GM23248 (cell line): ENCODE data around the gene SRRM5. TPM values are rescaled to one million over a fixed set of nuclear protein-coding genes. Genes with fewer than 3 reads are reported as not detected.

Experiments used
- DNase-seq: peaks from one replicate; pipeline ENCODE4 v3.0.0-alpha.2; 2015
- H2AFZ ChIP-seq: fragments of 200-600 bp; sonication (generic); 2 replicates; pipeline ENCODE4 v1.6.1; 2016; ENCODE audit warnings: antibody characterized with exemption
- H3F3A ChIP-seq: fragments of 200-600 bp; sonication (generic); 2 replicates; pipeline ENCODE4 v1.6.1; 2016; ENCODE audit warnings: mild to moderate bottlenecking, antibody characterized with exemption, mixed run types; ENCODE audit not compliant: insufficient read depth
- H3K27ac ChIP-seq: fragments of 200-600 bp; sonication (generic); 2 replicates; pipeline ENCODE4 v1.5.1; 2016; ENCODE audit warnings: mild to moderate bottlenecking
- H3K27me3 ChIP-seq: fragments of 200-600 bp; sonication (generic); replicated peaks from 2 replicates; pipeline ENCODE4 v1.6.1; 2016; ENCODE audit warnings: mild to moderate bottlenecking; ENCODE audit not compliant: insufficient read depth
- H3K36me3 ChIP-seq: fragments of 200-600 bp; sonication (generic); 2 replicates; pipeline ENCODE4 v1.6.1; 2016; ENCODE audit warnings: low read depth, mild to moderate bottlenecking
- H3K4me1 ChIP-seq: fragments of 200-600 bp; sonication (generic); 2 replicates; pipeline ENCODE4 v1.6.1; 2016; ENCODE audit warnings: mild to moderate bottlenecking; ENCODE audit not compliant: insufficient read depth
- H3K4me2 ChIP-seq: fragments of 200-600 bp; sonication (generic); one replicate; pipeline ENCODE4 v1.6.1; 2016; ENCODE audit warnings: mild to moderate bottlenecking; ENCODE audit not compliant: unreplicated experiment
- H3K4me3 ChIP-seq: fragments of 200-600 bp; sonication (generic); 2 replicates; pipeline ENCODE4 v1.5.1; 2016; ENCODE audit warnings: mild to moderate bottlenecking
- H3K79me2 ChIP-seq: fragments of 200-600 bp; sonication (generic); 2 replicates; pipeline ENCODE4 v1.6.1; 2016; ENCODE audit warnings: mild to moderate bottlenecking; ENCODE audit not compliant: insufficient read depth
- H3K9ac ChIP-seq: fragments of 200-600 bp; sonication (generic); 2 replicates; pipeline ENCODE4 v1.6.1; 2016; ENCODE audit warnings: mild to moderate bottlenecking
- H3K9me2 ChIP-seq: fragments of 200-600 bp; sonication (generic); 2 replicates; pipeline ENCODE4 v1.6.1; 2016; ENCODE audit warnings: mixed run types, mild to moderate bottlenecking, moderate library complexity; ENCODE audit not compliant: insufficient read depth
- H3K9me3 ChIP-seq: fragments of 200-600 bp; sonication (generic); one replicate; pipeline ENCODE4 v1.6.1; 2017; ENCODE audit warnings: low read depth
- H4K20me1 ChIP-seq: fragments of 200-600 bp; sonication (generic); 2 replicates; pipeline ENCODE4 v1.6.0; 2016; ENCODE audit not compliant: insufficient read depth
- EZH2 ChIP-seq: fragments of 200-600 bp; sonication (generic); IDR thresholded peaks from 2 replicates; pipeline ENCODE4 v1.6.1; 2018; ENCODE audit warnings: antibody characterized with exemption, mild to moderate bottlenecking; ENCODE audit not compliant: insufficient read depth, poor library complexity, severe bottlenecking
- EZH2phosphoT487 ChIP-seq: fragments of 200-600 bp; sonication (generic); IDR thresholded peaks from 2 replicates; pipeline ENCODE4 v1.6.1; 2018; ENCODE audit warnings: antibody characterized with exemption, moderate library complexity, mild to moderate bottlenecking, low read depth; ENCODE audit not compliant: insufficient read depth
- WGBS, 2 experiments: methylation state at CpG; one replicate each; pipeline ENCODE4 v1.1.6; 2015 to 2017; ENCODE audit warnings: low lambda C conversion rate in 2 of 2, low coverage in 1 of 2; ENCODE audit errors: missing lambda C conversion rate in 2 of 2; 5-methylcytosine and 5-hydroxymethylcytosine counted together
- in situ Hi-C: fragments of 300-500 bp; cut with MboI; formaldehyde crosslinking; loops from 2 replicates; pipeline ENCODE4 v1.15.0; 2020
- polyA plus RNA-seq: library from polyadenylated mRNA; unstranded; fragments of >200 nt; fragmentation: Nextera tagmentation; extraction: Ambion mirVana; gene quantifications from 2 replicates; pipeline ENCODE4 v1.2.1, GENCODE V29; 2016
- total RNA-seq: library from RNA; depleted of rRNA; stranded (reverse); fragments of >200 nt; shearing (Covaris generic); gene quantifications from 2 replicates; pipeline ENCODE4 v1.2.3, GENCODE V29; 2014; rRNA removed

The SRRM5 gene, protein sequence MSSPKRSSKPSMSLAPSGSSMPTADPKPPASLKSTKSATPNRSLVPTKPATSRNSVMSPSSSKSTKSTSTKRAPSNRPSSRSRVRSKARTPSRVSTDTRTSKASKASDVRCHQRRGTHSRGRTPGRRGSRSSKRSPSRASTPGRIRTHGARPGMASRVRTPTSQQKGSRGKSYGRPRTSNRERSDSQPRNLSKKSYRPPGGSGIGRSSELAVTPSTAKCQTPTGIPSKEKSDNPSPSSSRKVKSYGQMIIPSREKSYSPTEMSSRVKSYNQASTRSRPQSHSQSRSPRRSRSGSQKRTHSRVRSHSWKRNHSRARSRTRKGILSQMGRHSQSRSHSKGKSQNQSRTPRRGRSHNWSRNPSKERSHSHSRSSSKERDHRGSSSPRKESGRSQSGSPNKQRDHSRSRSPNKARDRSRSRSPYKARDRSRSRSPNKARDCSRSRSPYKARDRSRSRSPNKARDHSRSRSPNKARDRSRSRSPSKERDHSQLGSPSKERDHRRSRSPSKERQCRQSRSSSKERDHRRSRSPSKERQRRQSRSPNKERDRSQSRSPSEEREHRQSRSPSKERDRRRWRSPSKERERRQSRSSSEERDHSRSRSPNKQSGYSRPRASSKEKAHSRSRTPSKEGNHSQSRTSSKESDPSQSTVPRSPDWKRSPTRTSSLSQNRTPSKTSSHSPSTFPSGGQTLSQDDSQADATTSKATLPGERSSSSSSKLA
- total RNA-seq (not detected in 2 replicates), polyA plus RNA-seq (not detected in 2 replicates)

DNA sequence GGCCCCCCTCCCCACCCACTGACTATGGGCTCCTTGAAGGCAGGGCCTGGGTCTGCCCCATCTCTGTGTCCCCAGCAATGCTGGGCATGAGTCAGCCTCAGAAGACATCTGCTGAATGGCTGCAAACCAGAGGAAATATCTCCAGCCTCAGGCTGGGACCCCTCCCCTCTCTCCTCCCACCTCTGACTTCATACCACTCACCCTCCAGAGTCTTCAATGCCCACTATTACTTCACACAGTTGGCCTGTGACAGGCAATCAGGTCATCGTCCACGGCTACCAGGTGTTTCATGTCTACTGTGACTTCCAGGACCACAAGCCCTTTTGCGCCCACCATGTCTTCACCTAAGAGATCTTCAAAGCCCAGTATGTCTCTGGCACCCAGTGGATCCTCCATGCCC lies at the start of gene SRRM5:
SRRM5 (plus strand) TSS at position 301 of the 400 bp plus-strand sequence; CDS start at position 335, 34 bp downstream.
- Histone ChIP-seq H3K4me1 (no peaks in the 10 kb centered on the region), H3K27me3 (no peaks in the 10 kb centered on the region), H3K4me3 (no peak within 1 kb of the TSS), H3K9ac (no peak within 1 kb of the TSS), H3K9me2 (no peaks in the 10 kb centered on the region), H4K20me1 (no peaks in the 10 kb centered on the region), H2AFZ (no peak within 1 kb of the TSS), H3K36me3 (no peaks in the 10 kb centered on the region), H3K9me3 (no peaks in the 10 kb centered on the region), H3K4me2 (no peak within 1 kb of the TSS), H3K79me2 (peaks cover 53% of the 10 kb centered on the region), H3K27ac (no peak within 1 kb of the TSS), H3F3A (no peaks in the 10 kb centered on the region)
- in situ Hi-C loops: no loop called here
- 90 to 98% methylated on average over 3 of the region's 3 CpGs for WGBS, 2 experiments
- no peak for TF ChIP-seq EZH2
- no peak for TF ChIP-seq EZH2phosphoT487
- DNase-seq: no peak

DNA sequence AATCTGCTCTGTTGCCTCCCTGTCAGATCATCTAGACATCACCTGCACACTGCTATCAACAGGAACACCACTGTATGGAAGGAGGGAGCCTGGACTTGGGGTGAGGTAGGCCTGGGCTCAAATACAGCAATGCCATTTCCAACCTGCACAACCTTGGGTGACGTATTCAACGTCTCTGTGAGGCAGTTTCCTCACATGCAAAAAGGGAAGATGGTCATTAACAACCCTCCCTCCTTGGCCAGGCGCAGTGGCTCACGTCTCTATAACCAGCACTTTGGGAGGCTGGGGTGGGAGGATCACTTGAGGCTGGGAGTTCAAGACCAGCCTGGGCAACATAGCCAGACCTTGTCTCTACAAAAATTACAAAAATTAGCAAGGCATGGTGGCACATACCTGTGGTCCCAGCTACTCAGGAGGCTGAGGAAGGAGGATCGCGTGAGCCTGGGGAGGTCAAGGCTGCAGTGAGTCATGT lies 49.6 kb upstream of the SRRM5 start:
- Histone ChIP-seq H4K20me1 (no peaks in the 10 kb centered on the region), H3K79me2 (0 out of 2 replicates have a peak, but pooled peaks cover 5% of the 10 kb centered on the region), H2AFZ (no peak overlapping the region), H3K4me2 (no peak overlapping the region), H3K9me3 (no peaks in the 10 kb centered on the region), H3K4me1 (peaks cover 8% of the 10 kb centered on the region; the same call in 1 of the 2 replicates), H3F3A (peaks cover 31% of the 10 kb centered on the region), H3K9ac (no peak overlapping the region), H3K27me3 (no peaks in the 10 kb centered on the region), H3K9me2 (no peaks in the 10 kb centered on the region), H3K36me3 (no peaks in the 10 kb centered on the region), H3K27ac (peak overlapping the region; percentile 71), H3K4me3 (no peak overlapping the region)
- in situ Hi-C loops: no loop called here
- WGBS, 2 experiments: 70 to 76% methylated on average over 6 of the region's 6 CpGs
- DNase-seq: no peak
- no peak for TF ChIP-seq EZH2phosphoT487
- no peak for TF ChIP-seq EZH2

DNA sequence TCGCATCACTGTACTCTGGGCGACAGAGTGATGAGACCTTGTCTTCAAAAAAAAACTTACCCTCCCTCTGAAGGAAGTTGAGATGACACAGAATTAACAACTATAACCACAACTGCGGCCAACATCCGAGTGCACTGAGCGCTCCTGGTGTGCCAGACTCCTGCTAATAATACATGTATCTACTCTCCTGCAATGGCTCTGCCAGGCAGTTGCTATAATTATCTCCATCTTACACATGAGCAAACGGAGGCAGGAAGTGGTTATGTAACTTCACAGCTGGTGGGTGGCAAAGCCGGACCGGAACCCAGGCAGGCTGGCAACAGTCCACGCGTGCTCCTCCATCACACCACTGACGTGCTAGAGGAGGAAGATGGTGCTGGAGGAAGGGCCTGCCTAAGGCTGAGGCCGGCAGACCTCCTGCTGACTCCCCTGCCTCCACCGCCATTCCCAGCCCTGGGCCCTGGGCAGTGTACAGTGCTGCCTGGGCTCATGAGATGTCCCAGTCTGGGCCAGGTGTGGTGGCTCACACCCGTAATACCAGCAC lies 49.1 kb upstream of the SRRM5 start:
- no peaks in the 10 kb centered on the region for H4K20me1 ChIP-seq
- H3K27me3 ChIP-seq: no peaks in the 10 kb centered on the region
- H3F3A ChIP-seq: peaks cover 29% of the 10 kb centered on the region
- H3K9ac ChIP-seq: peak overlapping the region; percentile 22; the same call in 1 of the 2 replicates
- in situ Hi-C loops: no loop called here
- H3K4me3 ChIP-seq: no peak overlapping the region
- no peaks in the 10 kb centered on the region for H3K36me3 ChIP-seq
- H3K4me1 ChIP-seq: peaks cover 8% of the 10 kb centered on the region; the same call in 1 of the 2 replicates
- peak overlapping the region; percentile 10 for H3K4me2 ChIP-seq
- WGBS, 2 experiments: 39 to 40% methylated on average over 14 of the region's 14 CpGs
- no peaks in the 10 kb centered on the region for H3K9me3 ChIP-seq
- peak; percentile 88 for DNase-seq
- H3K27ac ChIP-seq: peak overlapping the region; percentile 71
- TF ChIP-seq EZH2: no peak
- TF ChIP-seq EZH2phosphoT487: no peak
- H3K79me2 ChIP-seq: 0 out of 2 replicates have a peak, but pooled peaks cover 5% of the 10 kb centered on the region
- H3K9me2 ChIP-seq: no peaks in the 10 kb centered on the region
- H2AFZ ChIP-seq: no peak overlapping the region

DNA sequence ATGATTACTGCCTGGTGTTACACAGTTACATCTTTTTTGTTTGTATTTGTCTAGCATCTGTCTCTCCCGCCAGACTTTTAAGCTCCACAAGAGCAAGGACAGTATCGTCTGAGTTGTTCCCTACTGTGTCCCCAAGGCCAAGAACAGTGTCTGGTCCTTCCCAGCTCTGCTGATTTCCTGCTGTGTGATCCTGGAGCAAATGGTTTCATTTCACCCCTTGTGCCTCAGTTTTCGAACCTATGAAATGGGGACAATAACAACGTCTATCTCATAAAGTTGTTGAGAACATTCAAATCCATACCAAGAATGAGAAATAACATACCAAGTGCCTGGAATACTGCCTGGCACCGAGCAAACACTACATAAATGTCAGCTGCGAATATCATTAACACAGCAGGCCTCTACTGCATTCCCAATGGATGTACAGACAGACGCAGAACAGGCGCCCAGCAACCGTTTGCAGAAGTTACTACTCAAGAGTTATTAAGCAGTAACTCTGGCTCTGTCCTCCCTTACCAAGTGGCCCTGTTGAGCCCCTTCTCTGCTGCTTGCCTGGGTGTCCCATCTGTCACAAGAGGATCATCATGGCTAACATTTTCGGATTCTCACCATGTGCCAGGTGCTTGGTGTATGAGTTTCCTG lies 48.0 kb upstream of the SRRM5 start:
- Histone ChIP-seq H3K9me2 (no peaks in the 10 kb centered on the region), H3K4me1 (peaks cover 8% of the 10 kb centered on the region; the same call in 1 of the 2 replicates), H3K4me2 (no peak overlapping the region), H3F3A (peaks cover 25% of the 10 kb centered on the region), H4K20me1 (no peaks in the 10 kb centered on the region), H3K4me3 (no peak overlapping the region), H3K36me3 (no peaks in the 10 kb centered on the region), H3K9ac (no peak overlapping the region), H3K79me2 (peaks cover 16% of the 10 kb centered on the region), H2AFZ (no peak overlapping the region), H3K27ac (no peak overlapping the region), H3K27me3 (no peaks in the 10 kb centered on the region), H3K9me3 (no peaks in the 10 kb centered on the region)
- no peak for DNase-seq
- WGBS, 2 experiments: 89 to 91% methylated on average over 10 of the region's 10 CpGs
- in situ Hi-C loops: no loop called here
- TF ChIP-seq EZH2phosphoT487: no peak
- no peak for TF ChIP-seq EZH2
